Inflammatory macrophage treated with lipopolysaccharide for 1 hour (primary cell): Measurements from ENCODE around the gene KCNH1.
"Not testable (repeated sequence)": the region's sequence is repeated elsewhere in the genome, so short reads cannot be mapped to it uniquely, and the experiment has no call there.

Source experiments
- DNase-seq, 2 donors: peaks; one replicate each; pipeline ENCODE4 v3.0.0-alpha.2; 2020 to 2022

KCNH1 gene

GRCh38 chr1:211092955-211093354 lies 41.0 kb downstream of the KCNH1 start:
- DNase-seq, result no peak

GRCh38 chr1:211091867-211092266 lies 42.1 kb downstream of the KCNH1 start:
- no peak for DNase-seq

GRCh38 chr1:211089536-211089935 lies 44.4 kb downstream of the KCNH1 start:
- DNase-seq, result no peak

GRCh38 chr1:211088156-211088555 lies 45.8 kb downstream of the KCNH1 start:
- DNase-seq, result no peak

- no peak for DNase-seq
Measured at GRCh38 chr1:211082824-211083223, 51.1 kb downstream of the KCNH1 start.

- DNase-seq, result not testable (repeated sequence)
Measured at GRCh38 chr1:211081447-211081846, 52.5 kb downstream of the KCNH1 start.

- DNase-seq, result no peak
Measured at GRCh38 chr1:211068976-211069375, 65.0 kb downstream of the KCNH1 start.

- DNase-seq, result no peak
Measured at GRCh38 chr1:211066781-211067384, 67.1 kb downstream of the KCNH1 start.

GRCh38 chr1:211041838-211042237 lies 92.1 kb downstream of the KCNH1 start:
- not testable (repeated sequence) for DNase-seq

- DNase-seq, result no peak
Measured at GRCh38 chr1:211037095-211037494, 96.9 kb downstream of the KCNH1 start.

- DNase-seq, result no peak
Measured at GRCh38 chr1:211036381-211037060, 97.4 kb downstream of the KCNH1 start.

- no peak for DNase-seq
Measured at GRCh38 chr1:211035821-211036380, 98.0 kb downstream of the KCNH1 start.

GRCh38 chr1:211033921-211034525 lies 99.9 kb downstream of the KCNH1 start:
- DNase-seq, result no peak

GRCh38 chr1:211024901-211025300 lies 109.0 kb downstream of the KCNH1 start:
- no peak for DNase-seq

GRCh38 chr1:211019266-211019665 lies 114.7 kb downstream of the KCNH1 start:
- no peak for DNase-seq

- DNase-seq, result no peak
Measured at GRCh38 chr1:211018690-211019089, 115.3 kb downstream of the KCNH1 start.

- DNase-seq, result no peak
Measured at GRCh38 chr1:211017075-211017718, 116.8 kb downstream of the KCNH1 start.

GRCh38 chr1:211014275-211014674 lies 119.7 kb downstream of the KCNH1 start:
- DNase-seq, result no peak

GRCh38 chr1:211013346-211014240 lies 120.4 kb downstream of the KCNH1 start:
- DNase-seq, result no peak

- DNase-seq, result not testable (repeated sequence)
Measured at GRCh38 chr1:211011128-211011527, 122.8 kb downstream of the KCNH1 start.

- no peak for DNase-seq
Measured at GRCh38 chr1:211009944-211010343, 124.0 kb downstream of the KCNH1 start.

GRCh38 chr1:211007830-211008229 lies 126.1 kb downstream of the KCNH1 start:
- no peak for DNase-seq
